Subcutaneous abdominal adipose tissue (tissue), 5 donors: ENCODE data around the gene STON2.

ENCODE experiments used
- H3K27ac ChIP-seq: one replicate; pipeline ENCODE4 v1.7.0; 2013; ENCODE audit warnings: low read depth, mild to moderate bottlenecking, inconsistent platforms, low read length, moderate library complexity
- H3K27me3 ChIP-seq, 5 donors: one replicate each; pipeline ENCODE4 v1.7.0; 2013; ENCODE audit warnings: low read length in 5 of 5, inconsistent platforms in 1 of 5; ENCODE audit not compliant: control insufficient read depth in 5 of 5, insufficient read depth in 4 of 5
- H3K36me3 ChIP-seq, 5 donors: one replicate each; pipeline ENCODE4 v1.7.0; 2013; ENCODE audit warnings: low read length in 5 of 5; ENCODE audit not compliant: control insufficient read depth in 5 of 5, insufficient read depth in 5 of 5
- H3K4me1 ChIP-seq, 5 donors: one replicate each; pipeline ENCODE4 v1.7.0; 2013; ENCODE audit warnings: low read length in 5 of 5, mild to moderate bottlenecking in 3 of 5, moderate library complexity in 1 of 5; ENCODE audit not compliant: control insufficient read depth in 5 of 5, insufficient read depth in 5 of 5
- H3K4me3 ChIP-seq, 5 donors: one replicate each; pipeline ENCODE4 v1.7.0; 2013; ENCODE audit warnings: low read length in 5 of 5, low read depth in 1 of 5
- H3K9ac ChIP-seq, 5 donors: one replicate each; pipeline ENCODE4 v1.7.0; 2013; ENCODE audit warnings: low read length in 5 of 5, mild to moderate bottlenecking in 4 of 5, moderate library complexity in 3 of 5
- H3K9me3 ChIP-seq, 5 donors: one replicate each; pipeline ENCODE4 v1.7.0; 2013; ENCODE audit warnings: low read length in 5 of 5; ENCODE audit not compliant: control insufficient read depth in 5 of 5
- donor health status: healthy.
- donor health status: healthy.
- donor health status: healthy.
- donor health status: healthy.
- donor health status: healthy.

Gene STON2

DNA sequence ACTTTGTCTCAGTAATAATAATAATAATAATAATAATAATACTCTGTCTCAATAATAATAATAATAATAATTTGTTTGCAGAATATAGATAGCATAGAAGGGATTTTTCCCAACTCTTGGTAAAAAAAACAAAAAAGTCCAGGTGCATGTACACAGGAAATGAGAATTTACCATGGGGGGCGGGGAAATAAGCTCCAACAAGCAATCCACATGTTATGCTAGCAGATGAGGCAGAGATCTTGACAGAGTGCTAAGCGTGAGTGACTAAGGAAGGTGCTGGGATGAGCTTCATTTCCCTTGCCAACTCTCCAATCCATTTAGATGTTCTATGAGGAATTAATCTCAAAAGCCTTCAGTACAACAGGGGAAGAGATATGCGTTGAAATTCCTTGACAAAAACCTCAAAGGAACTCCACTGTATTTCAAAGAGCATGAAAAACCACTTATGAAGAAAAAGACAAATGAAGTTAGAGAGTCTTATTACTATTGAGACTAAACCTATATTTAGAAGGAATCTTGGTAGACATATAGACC lies 134.4 kb downstream of the STON2 start:
- Histone ChIP-seq H3K9ac (no peak overlapping the region), H3K27me3 (no peaks in the 10 kb centered on the region), H3K4me1 (peaks cover 0 to 5% (median 0%) of the 10 kb centered on the region in 5 donors), H3K27ac (no peak overlapping the region), H3K4me3 (no peak overlapping the region), H3K9me3 (no peaks in the 10 kb centered on the region), H3K36me3 (peaks cover 0 to 9% (median 0%) of the 10 kb centered on the region in 5 donors)

DNA sequence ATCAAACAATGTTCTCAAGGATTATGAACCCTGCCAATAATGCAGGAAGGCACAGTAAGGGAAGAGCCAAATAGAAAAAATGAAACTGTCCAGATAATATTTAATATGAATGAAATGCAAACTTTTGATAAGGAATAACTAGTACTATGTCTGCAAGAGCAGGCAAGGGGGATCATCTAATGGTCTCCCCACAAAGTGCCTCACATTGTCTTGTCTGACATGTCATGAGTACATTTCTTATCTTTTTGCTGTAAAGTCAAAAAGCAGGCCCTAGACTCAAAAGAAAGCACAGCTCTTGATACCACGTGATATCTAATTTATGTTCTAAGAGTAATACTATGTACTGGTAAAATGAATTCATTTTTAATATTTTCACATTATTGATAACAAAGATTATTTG lies 135.5 kb downstream of the STON2 start:
- Histone ChIP-seq H3K9ac (no peak overlapping the region), H3K36me3 (peaks cover 0 to 6% (median 0%) of the 10 kb centered on the region in 5 donors), H3K9me3 (no peaks in the 10 kb centered on the region), H3K27me3 (no peaks in the 10 kb centered on the region), H3K4me1 (peaks cover 0 to 1% (median 0%) of the 10 kb centered on the region in 5 donors), H3K4me3 (no peak overlapping the region), H3K27ac (no peak overlapping the region)

DNA sequence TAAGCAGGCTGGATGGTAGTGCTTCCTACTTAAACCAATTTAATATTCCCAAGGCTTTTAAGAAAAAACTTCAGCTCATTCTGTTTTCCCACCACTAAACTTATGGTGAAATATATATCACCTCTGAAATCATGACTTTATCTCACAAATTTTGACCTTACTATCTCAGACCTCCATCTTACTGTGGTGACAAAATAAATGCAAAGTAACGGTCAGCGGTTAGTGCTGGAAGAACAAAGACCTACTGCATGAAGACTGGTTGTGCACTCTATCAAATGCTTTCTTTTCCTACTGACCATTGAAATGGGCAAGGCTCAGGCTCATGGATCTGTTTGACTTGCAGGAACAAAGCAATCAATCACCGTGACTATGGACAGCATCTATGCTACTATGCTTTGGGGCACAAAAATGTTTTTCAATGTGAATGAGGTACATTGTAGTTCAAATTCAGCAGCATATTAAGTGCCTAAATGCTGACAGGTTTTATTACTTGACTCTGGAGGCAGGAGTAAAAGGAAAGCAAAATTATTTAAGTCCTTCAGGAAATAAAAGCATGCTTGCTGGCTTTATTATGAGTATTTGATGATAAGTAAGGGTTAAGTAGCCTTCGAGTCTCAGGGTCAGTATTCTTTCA lies 136.2 kb downstream of the STON2 start:
- Histone ChIP-seq H3K27ac (no peak overlapping the region), H3K27me3 (peaks cover 0 to 2% (median 0%) of the 10 kb centered on the region in 5 donors), H3K9me3 (no peaks in the 10 kb centered on the region), H3K4me3 (no peak overlapping the region), H3K4me1 (no peaks in the 10 kb centered on the region), H3K9ac (no peak overlapping the region), H3K36me3 (peaks cover 0 to 6% (median 0%) of the 10 kb centered on the region in 5 donors)

DNA sequence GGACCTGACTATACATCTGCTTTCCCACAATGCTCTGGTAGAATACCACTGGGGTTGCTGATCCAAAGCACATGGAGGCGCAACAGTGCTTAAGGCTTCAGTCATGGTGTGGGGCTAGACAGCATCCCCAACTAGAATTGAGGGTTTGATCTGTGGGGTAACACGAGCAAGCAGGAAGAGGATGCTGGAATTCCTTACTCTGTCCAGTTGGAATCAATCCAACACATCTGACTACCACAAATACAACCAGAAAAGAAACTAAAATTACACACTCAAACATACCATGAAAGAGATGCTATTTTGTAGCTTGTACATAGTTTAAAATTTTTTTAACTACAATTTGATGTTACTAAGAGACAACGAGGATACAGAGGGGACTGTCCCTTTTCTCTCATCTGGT lies 138.9 kb downstream of the STON2 start:
- Histone ChIP-seq H3K27me3 (peaks cover 0 to 2% (median 0%) of the 10 kb centered on the region in 5 donors), H3K4me1 (no peaks in the 10 kb centered on the region), H3K9me3 (no peaks in the 10 kb centered on the region), H3K27ac (no peak overlapping the region), H3K4me3 (no peak overlapping the region), H3K9ac (no peak overlapping the region), H3K36me3 (peaks cover 0 to 4% (median 0%) of the 10 kb centered on the region in 5 donors)

DNA sequence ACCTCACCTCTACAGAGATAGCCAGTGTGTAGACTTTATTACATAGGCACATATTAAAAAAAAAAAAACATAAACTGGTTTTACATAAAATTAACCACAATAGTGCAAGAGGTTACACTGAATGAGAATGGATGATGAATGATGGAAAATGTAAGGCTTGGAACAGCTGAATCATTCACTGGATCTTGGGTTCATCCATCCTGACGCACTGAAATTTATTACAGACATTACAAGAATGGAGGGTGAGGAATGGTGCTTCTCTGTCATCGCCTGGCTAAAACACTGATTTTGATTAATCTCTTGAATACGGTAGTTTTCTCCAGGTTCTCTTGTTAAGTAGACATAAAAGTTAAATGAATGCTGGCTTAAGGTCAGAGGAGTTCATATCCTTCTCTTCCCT lies 139.4 kb downstream of the STON2 start:
- no peak overlapping the region for H3K4me3 ChIP-seq
- no peak overlapping the region for H3K9ac ChIP-seq
- no peaks in the 10 kb centered on the region for H3K9me3 ChIP-seq
- no peaks in the 10 kb centered on the region for H3K4me1 ChIP-seq
- H3K27me3 ChIP-seq: peaks cover 0 to 2% (median 0%) of the 10 kb centered on the region in 5 donors
- peaks cover 0 to 4% (median 0%) of the 10 kb centered on the region in 5 donors for H3K36me3 ChIP-seq
- H3K27ac ChIP-seq: no peak overlapping the region

DNA sequence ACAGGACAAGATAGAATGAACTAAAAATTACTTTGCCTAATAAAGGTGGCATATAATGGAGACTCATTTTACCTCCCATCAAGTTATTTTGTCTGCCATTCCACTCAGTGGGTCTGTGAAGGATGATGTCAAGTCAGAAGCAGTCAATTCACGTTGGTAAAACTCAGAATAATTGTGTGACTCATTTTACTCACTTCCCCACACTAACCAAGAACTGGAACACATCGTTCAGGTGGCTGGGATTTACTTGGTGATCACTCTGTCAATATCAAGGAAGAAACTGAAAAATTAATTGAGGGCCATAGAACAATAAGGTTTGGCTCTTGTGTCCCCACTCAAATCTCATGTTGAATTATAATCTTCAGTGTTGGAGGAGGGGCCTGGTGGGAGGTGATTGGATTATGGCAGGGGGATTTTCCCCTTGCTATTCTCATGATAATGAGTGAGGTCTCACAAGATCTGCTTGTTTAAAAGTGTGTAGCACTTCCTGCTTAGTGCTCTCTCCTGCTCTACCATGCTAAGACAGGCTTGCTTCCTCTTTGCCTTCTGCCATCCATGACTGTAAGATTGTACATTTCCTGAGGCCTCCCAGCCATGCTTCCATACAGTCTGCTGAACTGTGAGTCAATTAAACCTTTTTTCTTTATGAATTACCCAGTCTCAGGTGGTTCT lies 143.7 kb downstream of the STON2 start:
- peaks cover 0 to 2% (median 0%) of the 10 kb centered on the region in 5 donors for H3K27me3 ChIP-seq
- H3K27ac ChIP-seq: no peak overlapping the region
- no peak overlapping the region for H3K4me3 ChIP-seq
- H3K9me3 ChIP-seq: no peaks in the 10 kb centered on the region
- H3K4me1 ChIP-seq: no peaks in the 10 kb centered on the region
- peaks cover 0 to 4% (median 0%) of the 10 kb centered on the region in 5 donors for H3K36me3 ChIP-seq
- no peak overlapping the region for H3K9ac ChIP-seq

GRCh38 chr14:81252278-81252677 lies 147.8 kb downstream of the STON2 start:
- H3K9ac ChIP-seq: no peak overlapping the region
- peaks cover 0 to 4% (median 0%) of the 10 kb centered on the region in 5 donors for H3K4me1 ChIP-seq
- H3K27ac ChIP-seq: no peak overlapping the region
- no peaks in the 10 kb centered on the region for H3K36me3 ChIP-seq
- no peak overlapping the region for H3K4me3 ChIP-seq
- H3K9me3 ChIP-seq: no peaks in the 10 kb centered on the region
- H3K27me3 ChIP-seq: no peaks in the 10 kb centered on the region

DNA sequence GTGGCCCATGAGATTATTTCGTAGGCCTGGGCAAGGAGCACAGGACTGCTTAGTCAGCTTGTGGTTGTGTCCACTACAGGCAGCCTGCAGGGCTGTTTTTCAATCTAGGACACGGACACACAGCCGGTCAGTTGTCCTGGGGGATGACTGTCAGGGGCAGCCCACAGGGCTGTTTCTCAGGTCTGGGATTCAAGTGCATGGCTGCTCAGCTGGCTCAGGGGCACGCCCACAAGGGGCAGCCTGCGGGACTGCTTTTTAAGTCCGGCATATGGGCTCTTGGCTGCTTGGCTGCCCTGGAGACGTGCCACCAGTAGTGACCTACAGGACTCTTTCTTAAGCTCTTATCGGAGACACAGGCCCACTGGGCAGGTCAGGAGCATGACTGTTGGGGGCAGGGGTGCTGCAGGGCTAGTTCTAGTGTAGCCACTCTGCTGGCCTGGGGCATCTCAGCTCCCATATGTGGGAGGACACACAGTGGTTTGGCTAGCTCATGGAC lies 152.8 kb downstream of the STON2 start:
- Histone ChIP-seq H3K4me3 (no peak overlapping the region), H3K27me3 (no peaks in the 10 kb centered on the region), H3K27ac (no peak overlapping the region), H3K9me3 (peaks cover 0 to 2% (median 0%) of the 10 kb centered on the region in 5 donors), H3K36me3 (no peaks in the 10 kb centered on the region), H3K9ac (no peak overlapping the region), H3K4me1 (peaks cover 0 to 4% (median 0%) of the 10 kb centered on the region in 5 donors)

DNA sequence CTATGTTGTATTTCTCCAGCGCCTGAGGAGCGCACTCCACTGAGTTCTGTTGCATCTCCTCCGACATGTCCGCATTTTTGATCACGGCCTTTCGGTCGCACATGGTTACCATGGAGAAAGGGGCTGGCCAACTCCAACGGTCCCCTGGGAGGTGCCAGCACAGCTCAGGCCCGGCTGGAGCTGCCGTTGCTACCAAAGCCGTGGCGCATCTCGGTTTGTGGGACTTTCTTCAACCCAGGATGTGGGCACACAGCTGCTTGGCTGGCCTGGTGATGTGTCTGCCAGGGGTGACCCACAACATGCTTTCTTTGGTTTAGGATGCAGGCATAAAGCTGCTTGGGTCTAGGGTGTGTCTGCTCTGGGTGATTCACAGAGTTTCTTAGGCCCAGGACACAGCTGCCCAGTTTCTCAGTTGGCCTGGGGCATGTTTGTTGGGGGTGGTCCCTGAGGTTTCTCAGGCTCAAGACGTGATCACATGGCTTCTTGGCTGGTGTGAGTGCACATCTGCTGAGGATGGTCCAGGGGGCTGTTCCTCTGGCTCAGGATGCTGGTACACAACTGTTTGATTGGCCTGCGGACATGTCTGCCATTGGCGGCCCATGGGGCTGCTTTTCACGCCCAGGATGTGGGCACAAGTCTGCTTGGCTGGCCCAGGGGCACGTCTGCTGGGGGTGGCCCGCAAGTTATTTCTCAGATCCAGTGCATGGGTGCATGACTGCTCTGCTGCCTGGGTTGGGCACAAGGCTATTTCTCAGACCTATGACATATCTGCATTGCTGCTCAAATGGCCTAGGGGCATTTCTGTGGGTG lies 153.5 kb downstream of the STON2 start:
- Histone ChIP-seq H3K27me3 (no peaks in the 10 kb centered on the region), H3K9me3 (peaks cover 0 to 3% (median 0%) of the 10 kb centered on the region in 5 donors), H3K4me1 (peaks cover 0 to 4% (median 0%) of the 10 kb centered on the region in 5 donors)

More for the DNA sequence above, 153.5 kb downstream of the STON2 start:
- H3K27ac ChIP-seq: no peak overlapping the region
- H3K36me3 ChIP-seq: no peaks in the 10 kb centered on the region
- no peak overlapping the region for H3K9ac ChIP-seq
- H3K4me3 ChIP-seq: no peak overlapping the region
